HG03066 (cell line): ENCODE results near the gene RPL19.
"Not testable (repeated sequence)": the region's sequence is repeated elsewhere in the genome, so short reads cannot be mapped to it uniquely, and the experiment has no call there.

Source experiments
- ATAC-seq: cut with Tn5 transposase; IDR thresholded peaks from one replicate; pipeline ENCODE4 v1.9.1; 2021; ENCODE audit warnings: low read depth; ENCODE audit not compliant: unreplicated experiment

The RPL19 gene

GRCh38 chr17:39200070-39200879 is at the start of gene RPL19:
TSS of gene RPL19 (plus strand) at chr17:39200283. CDS start at chr17:39200345, 62 bp downstream.
- ATAC-seq: no peak

GRCh38 chr17:39150795-39151149 is 49.3 kb upstream of the RPL19 start:
- no peak for ATAC-seq

GRCh38 chr17:39151150-39151942 is 48.7 kb upstream of the RPL19 start, which contains the start of gene PLXDC1:
TSS of gene PLXDC1 (minus strand) at chr17:39151637. CDS start at chr17:39151437, 200 bp downstream.
- ATAC-seq: no peak

- ATAC-seq: no peak
Measured at GRCh38 chr17:39151943-39152818, 47.9 kb upstream of the RPL19 start.

- no peak for ATAC-seq
Measured at GRCh38 chr17:39153599-39154051, 46.5 kb upstream of the RPL19 start.

- ATAC-seq: no peak
Measured at GRCh38 chr17:39155654-39156053, 44.4 kb upstream of the RPL19 start.

- ATAC-seq: no peak
Measured at GRCh38 chr17:39156491-39156890, 43.6 kb upstream of the RPL19 start.

- ATAC-seq: no peak
Measured at GRCh38 chr17:39158623-39159022, 41.5 kb upstream of the RPL19 start.

- ATAC-seq: no peak
Measured at GRCh38 chr17:39161962-39162361, 38.1 kb upstream of the RPL19 start.

- no peak for ATAC-seq
Measured at GRCh38 chr17:39164675-39165143, 35.4 kb upstream of the RPL19 start.

GRCh38 chr17:39165178-39165840 is 34.8 kb upstream of the RPL19 start:
- ATAC-seq: no peak

- no peak for ATAC-seq
Measured at GRCh38 chr17:39165841-39166349, 34.2 kb upstream of the RPL19 start, which contains the start of gene ARL5C. TSS of gene ARL5C (minus strand) at chr17:39166161. CDS start at chr17:39165760, 401 bp downstream.

- ATAC-seq: no peak
Measured at GRCh38 chr17:39166437-39167335, 33.4 kb upstream of the RPL19 start.

- ATAC-seq: no peak
Measured at GRCh38 chr17:39167476-39167875, 32.6 kb upstream of the RPL19 start.

- ATAC-seq: not testable (repeated sequence)
Measured at GRCh38 chr17:39168503-39168902, 31.6 kb upstream of the RPL19 start.

GRCh38 chr17:39169101-39169500 is 31.0 kb upstream of the RPL19 start:
- no peak for ATAC-seq

GRCh38 chr17:39169518-39169917 is 30.6 kb upstream of the RPL19 start:
- no peak for ATAC-seq

- no peak for ATAC-seq
Measured at GRCh38 chr17:39170109-39170508, 30.0 kb upstream of the RPL19 start.

- ATAC-seq: no peak
Measured at GRCh38 chr17:39170558-39170957, 29.5 kb upstream of the RPL19 start.
